GM12801 (cell line): Measurements from ENCODE around the gene MRNIP.

ENCODE experiments used
- CTCF ChIP-seq: IDR thresholded peaks from one replicate; pipeline ENCODE4 v1.5.1; 2011; ENCODE audit warnings: control low read depth; ENCODE audit not compliant: insufficient read length; ENCODE audit errors: extremely low read depth

Gene MRNIP

GRCh38 chr5:179795863-179796833, 62.5 kb downstream of the MRNIP start:
- no peak for TF ChIP-seq CTCF

GRCh38 chr5:179795049-179795862, 63.4 kb downstream of the MRNIP start:
- no peak for TF ChIP-seq CTCF

GRCh38 chr5:179794575-179794974, 64.0 kb downstream of the MRNIP start:
- no peak for TF ChIP-seq CTCF

- TF ChIP-seq CTCF: no peak
These were observed 64.4 kb downstream of the MRNIP start for GRCh38 chr5:179794171-179794570.

GRCh38 chr5:179793468-179794139, 65.0 kb downstream of the MRNIP start, which contains the start of gene LTC4S:
LTC4S (plus strand) TSS chr5:179793986; CDS start chr5:179794081, 95 bp downstream.
- no peak for TF ChIP-seq CTCF

GRCh38 chr5:179792612-179793467, 65.8 kb downstream of the MRNIP start:
- no peak for TF ChIP-seq CTCF
